ENCODE data around the gene FBXO4. TPM values are rescaled to one million over a fixed set of nuclear protein-coding genes. Genes with fewer than 3 reads are reported as not detected.

Gene FBXO4
- total and polyA plus RNA-seq, 2 experiments from 2014 or later: 0.63 to 0.74 TPM

- TF ChIP-seq EZH2 (IDR thresholded peaks at IDR 0.05; ENCODE audit: low read depth, unreplicated experiment) (no peak), REST (IDR thresholded peaks at IDR 0.05; ENCODE audit: unreplicated experiment) (no peak), ZNF331 (CRISPR knock-in tag; IDR thresholded peaks at IDR 0.05; ENCODE audit: low read depth) (no peak), CREB1 (CRISPR knock-in tag; IDR thresholded peaks at IDR 0.05; ENCODE audit: low read depth) (no peak), CTCF (conservative IDR thresholded peaks at IDR 0.05; ENCODE audit: low read depth in 2 of 2) (no peak), NANOG (IDR thresholded peaks at IDR 0.05; ENCODE audit: borderline replicate concordance) (no peak), STAT1 (IDR thresholded peaks at IDR 0.05; ENCODE audit: unreplicated experiment) (no peak), ETS1 (IDR thresholded peaks at IDR 0.05) (no peak), ZNF462 (CRISPR knock-in tag; IDR thresholded peaks at IDR 0.05) (no peak), POLR2AphosphoS5 (IDR thresholded peaks at IDR 0.05; ENCODE audit: low read depth) (no peak)
- Histone ChIP-seq H3K36me3 (ENCODE audit: insufficient read depth) (no peaks in the 10 kb centered on the region), H3K4me2 (no peak overlapping the region), H3K4me1 (ENCODE audit: insufficient read depth) (no peaks in the 10 kb centered on the region), H3K4me3 (no peak overlapping the region), H3K27ac (ENCODE audit: low read depth) (no peak overlapping the region), H4K20me1 (replicated peaks; ENCODE audit: insufficient read depth) (no peaks in the 10 kb centered on the region; the same call in 1 of the 2 replicates), H3F3A (replicated peaks; ENCODE audit: low read depth) (no peaks in the 10 kb centered on the region), H2AFZ (no peak overlapping the region), H3K27me3 (ENCODE audit: insufficient read depth) (no peaks in the 10 kb centered on the region), H3K79me2 (replicated peaks; ENCODE audit: insufficient read depth) (no peaks in the 10 kb centered on the region), H3K9me2 (ENCODE audit: insufficient read depth) (peaks cover 4% of the 10 kb centered on the region; the same call in 1 of the 2 replicates)
- ATAC-seq (no peak), DNase-seq (ENCODE audit: low spot score) (no peak)
- Mint-ChIP-seq H3K9me3 (peaks cover 17% of the 10 kb centered on the region), H3K36me3 (ENCODE audit: low read depth) (no peaks in the 10 kb centered on the region), H3K27me3 (ENCODE audit: insufficient read depth, low read depth, poor library complexity) (no peaks in the 10 kb centered on the region), H3K27ac (no peak overlapping the region), H3K4me3 (no peak overlapping the region), H3K4me1 (no peaks in the 10 kb centered on the region)
Measured at GRCh38 chr5:41954286-41954685, 29.2 kb downstream of the FBXO4 start.

All from GM23338 (cell line).